Central memory CD8-positive, alpha-beta T cell (primary cell): Measurements from ENCODE around the gene TRIM15.

ENCODE experiments used
- ATAC-seq: fragments of 150-1000 bp; cut with Tn5 transposase; replicated peaks from 2 replicates; pipeline ENCODE4 v1.10.0; 2022; ENCODE audit warnings: mild to moderate bottlenecking, moderate FRiP score, moderate number of reproducible peaks; ENCODE audit not compliant: poor library complexity, severe bottlenecking; ENCODE audit errors: extremely low read depth
- DNase-seq, 2 donors: peaks; one replicate each; pipeline ENCODE4 v3.0.0; 2021; ENCODE audit warnings: low spot score in 2 of 2
- H3K27ac Mint-ChIP-seq: one replicate; pipeline ENCODE4 v1.8.0; 2022; ENCODE audit warnings: low read depth, mild to moderate bottlenecking, moderate library complexity, mixed read lengths
- H3K27me3 Mint-ChIP-seq: one replicate; pipeline ENCODE4 v1.8.0; 2022; ENCODE audit warnings: mixed read lengths
- H3K36me3 Mint-ChIP-seq: one replicate; pipeline ENCODE4 v1.8.0; 2022; ENCODE audit warnings: mild to moderate bottlenecking, moderate library complexity, mixed read lengths; ENCODE audit not compliant: insufficient read depth
- H3K4me1 Mint-ChIP-seq: one replicate; pipeline ENCODE4 v1.8.0; 2022; ENCODE audit warnings: mixed read lengths
- H3K4me3 Mint-ChIP-seq: one replicate; pipeline ENCODE4 v1.8.0; 2022; ENCODE audit warnings: mild to moderate bottlenecking, moderate library complexity, mixed read lengths
- H3K9me3 Mint-ChIP-seq: one replicate; pipeline ENCODE4 v1.8.0; 2022; ENCODE audit warnings: mixed read lengths

The TRIM15 gene

GRCh38 chr6:30200551-30201281, 37.4 kb downstream of the TRIM15 start:
- peak overlapping the region; percentile 22 for H3K27ac Mint-ChIP-seq
- ATAC-seq (no peak), DNase-seq (no peak)
- no peaks in the 10 kb centered on the region for H3K27me3 Mint-ChIP-seq
- H3K36me3 Mint-ChIP-seq: peaks cover 38% of the 10 kb centered on the region
- no peaks in the 10 kb centered on the region for H3K9me3 Mint-ChIP-seq
- no peak overlapping the region for H3K4me3 Mint-ChIP-seq
- H3K4me1 Mint-ChIP-seq: peaks cover 49% of the 10 kb centered on the region

GRCh38 chr6:30202366-30202765, 39.0 kb downstream of the TRIM15 start:
- Mint-ChIP-seq H3K27me3 (no peaks in the 10 kb centered on the region), H3K36me3 (peaks cover 30% of the 10 kb centered on the region), H3K9me3 (no peaks in the 10 kb centered on the region), H3K4me3 (no peak overlapping the region), H3K27ac (no peak overlapping the region), H3K4me1 (peaks cover 54% of the 10 kb centered on the region)
- ATAC-seq: no peak
- DNase-seq: no peak

- Mint-ChIP-seq H3K27me3 (no peaks in the 10 kb centered on the region), H3K36me3 (peaks cover 29% of the 10 kb centered on the region), H3K4me1 (peaks cover 61% of the 10 kb centered on the region), H3K27ac (no peak overlapping the region), H3K9me3 (no peaks in the 10 kb centered on the region), H3K4me3 (no peak overlapping the region)
- DNase-seq (no peak), ATAC-seq (no peak)
Measured at GRCh38 chr6:30204116-30204515, 40.8 kb downstream of the TRIM15 start.

- Mint-ChIP-seq H3K27ac (no peak overlapping the region), H3K27me3 (no peaks in the 10 kb centered on the region), H3K4me3 (no peak overlapping the region), H3K4me1 (peaks cover 68% of the 10 kb centered on the region), H3K9me3 (no peaks in the 10 kb centered on the region), H3K36me3 (peaks cover 29% of the 10 kb centered on the region)
- ATAC-seq (no peak), DNase-seq (no peak)
Measured at GRCh38 chr6:30206152-30206551, 42.8 kb downstream of the TRIM15 start.

- DNase-seq (no peak), ATAC-seq (no peak)
- Mint-ChIP-seq H3K4me3 (peak overlapping the region; percentile 34), H3K4me1 (peaks cover 68% of the 10 kb centered on the region), H3K27me3 (no peaks in the 10 kb centered on the region), H3K27ac (peak overlapping the region; percentile 39), H3K36me3 (peaks cover 30% of the 10 kb centered on the region), H3K9me3 (no peaks in the 10 kb centered on the region)
Measured at GRCh38 chr6:30206799-30207618, 43.7 kb downstream of the TRIM15 start.

- peaks cover 28% of the 10 kb centered on the region for H3K36me3 Mint-ChIP-seq
- H3K27ac Mint-ChIP-seq: peak overlapping the region; percentile 30
- no peaks in the 10 kb centered on the region for H3K9me3 Mint-ChIP-seq
- DNase-seq: no peak
- H3K4me3 Mint-ChIP-seq: peak overlapping the region; percentile 34
- no peaks in the 10 kb centered on the region for H3K27me3 Mint-ChIP-seq
- ATAC-seq: no peak
- peaks cover 73% of the 10 kb centered on the region for H3K4me1 Mint-ChIP-seq
Measured at GRCh38 chr6:30207619-30208295, 44.4 kb downstream of the TRIM15 start.

- Mint-ChIP-seq H3K27ac (peak overlapping the region; percentile 89), H3K4me3 (peak overlapping the region; percentile 98), H3K27me3 (no peaks in the 10 kb centered on the region), H3K4me1 (peaks cover 85% of the 10 kb centered on the region), H3K9me3 (no peaks in the 10 kb centered on the region), H3K36me3 (peaks cover 30% of the 10 kb centered on the region)
- ATAC-seq (no peak), DNase-seq (no peak)
Measured at GRCh38 chr6:30211306-30211705, 48.0 kb downstream of the TRIM15 start.

GRCh38 chr6:30211899-30212298, 48.6 kb downstream of the TRIM15 start:
- H3K27me3 Mint-ChIP-seq: no peaks in the 10 kb centered on the region
- ATAC-seq: no peak
- H3K4me1 Mint-ChIP-seq: peaks cover 79% of the 10 kb centered on the region
- H3K36me3 Mint-ChIP-seq: peaks cover 30% of the 10 kb centered on the region
- DNase-seq: no peak
- H3K4me3 Mint-ChIP-seq: peak overlapping the region; percentile 98
- H3K27ac Mint-ChIP-seq: peak overlapping the region; percentile 97
- no peaks in the 10 kb centered on the region for H3K9me3 Mint-ChIP-seq

- no peaks in the 10 kb centered on the region for H3K9me3 Mint-ChIP-seq
- no peaks in the 10 kb centered on the region for H3K27me3 Mint-ChIP-seq
- H3K4me1 Mint-ChIP-seq: peaks cover 67% of the 10 kb centered on the region
- peak; percentile 85 for ATAC-seq
- peak within 1 kb of the TSS; percentile 98 for H3K4me3 Mint-ChIP-seq
- DNase-seq: peak; percentile 95 to 98
- H3K27ac Mint-ChIP-seq: peak within 1 kb of the TSS; percentile 97
- H3K36me3 Mint-ChIP-seq: peaks cover 25% of the 10 kb centered on the region
Measured at GRCh38 chr6:30212865-30213666, 49.7 kb downstream of the TRIM15 start, which contains the start of gene TRIM26. Gene TRIM26, minus strand, starts transcription at chr6:30213406. Its CDS starts 14,303 bp downstream, at chr6:30199103.

GRCh38 chr6:30213667-30213956, 50.3 kb downstream of the TRIM15 start:
- ATAC-seq (no peak), DNase-seq (no peak)
- peaks cover 63% of the 10 kb centered on the region for H3K4me1 Mint-ChIP-seq
- peak overlapping the region; percentile 97 for H3K27ac Mint-ChIP-seq
- H3K27me3 Mint-ChIP-seq: no peaks in the 10 kb centered on the region
- no peaks in the 10 kb centered on the region for H3K9me3 Mint-ChIP-seq
- peaks cover 24% of the 10 kb centered on the region for H3K36me3 Mint-ChIP-seq
- peak overlapping the region; percentile 98 for H3K4me3 Mint-ChIP-seq

GRCh38 chr6:30213957-30214656, 50.8 kb downstream of the TRIM15 start:
- Mint-ChIP-seq H3K27me3 (no peaks in the 10 kb centered on the region), H3K27ac (peak overlapping the region; percentile 97), H3K36me3 (peaks cover 22% of the 10 kb centered on the region)

GRCh38 chr6:30214657-30214982, 51.3 kb downstream of the TRIM15 start:
- Mint-ChIP-seq H3K27ac (peak overlapping the region; percentile 97), H3K27me3 (no peaks in the 10 kb centered on the region), H3K36me3 (peaks cover 20% of the 10 kb centered on the region), H3K4me1 (peaks cover 62% of the 10 kb centered on the region), H3K4me3 (peak overlapping the region; percentile 98), H3K9me3 (no peaks in the 10 kb centered on the region)
- DNase-seq (no peak), ATAC-seq (no peak)

More at GRCh38 chr6:30213957-30214656, 50.8 kb downstream of the TRIM15 start:
- Mint-ChIP-seq H3K4me1 (peaks cover 59% of the 10 kb centered on the region), H3K9me3 (no peaks in the 10 kb centered on the region), H3K4me3 (peak overlapping the region; percentile 98)
- ATAC-seq: peak; percentile 64
- peak; percentile 59 to 61 for DNase-seq
